HG03457 (cell line): ENCODE data around the gene GRID2.
"Not testable (repeated sequence)": the region's sequence is repeated elsewhere in the genome, so short reads cannot be mapped to it uniquely, and the experiment has no call there.

Source experiments
- ATAC-seq: cut with Tn5 transposase; IDR thresholded peaks from one replicate; pipeline ENCODE4 v1.9.1; 2021; ENCODE audit warnings: moderate number of reproducible peaks; ENCODE audit not compliant: unreplicated experiment

GRID2 gene

GRCh38 chr4:92433272-92433758 is 129.5 kb downstream of the GRID2 start:
- ATAC-seq = no peak

- not testable (repeated sequence) for ATAC-seq
Observed at GRCh38 chr4:92438722-92439121, 135.0 kb downstream of the GRID2 start.

GRCh38 chr4:92442131-92442530 is 138.4 kb downstream of the GRID2 start:
- ATAC-seq = not testable (repeated sequence)

- not testable (repeated sequence) for ATAC-seq
Observed at GRCh38 chr4:92444143-92444843, 140.5 kb downstream of the GRID2 start.

GRCh38 chr4:92445127-92445526 is 141.4 kb downstream of the GRID2 start:
- ATAC-seq = no peak

- no peak for ATAC-seq
Observed at GRCh38 chr4:92447255-92447905, 143.6 kb downstream of the GRID2 start.

- ATAC-seq = not testable (repeated sequence)
Observed at GRCh38 chr4:92448176-92448575, 144.4 kb downstream of the GRID2 start.

GRCh38 chr4:92450694-92451093 is 146.9 kb downstream of the GRID2 start:
- no peak for ATAC-seq

GRCh38 chr4:92451782-92452181 is 148.0 kb downstream of the GRID2 start:
- no peak for ATAC-seq

GRCh38 chr4:92452383-92452782 is 148.6 kb downstream of the GRID2 start:
- ATAC-seq = not testable (repeated sequence)

- ATAC-seq = no peak
Observed at GRCh38 chr4:92455329-92455839, 151.6 kb downstream of the GRID2 start.

GRCh38 chr4:92455951-92456350 is 152.2 kb downstream of the GRID2 start:
- no peak for ATAC-seq

GRCh38 chr4:92461732-92462131 is 158.0 kb downstream of the GRID2 start:
- no peak for ATAC-seq

- no peak for ATAC-seq
Observed at GRCh38 chr4:92477298-92477697, 173.5 kb downstream of the GRID2 start.

- ATAC-seq = no peak
Observed at GRCh38 chr4:92483341-92483740, 179.6 kb downstream of the GRID2 start.

GRCh38 chr4:92488496-92488895 is 184.7 kb downstream of the GRID2 start:
- ATAC-seq = no peak

GRCh38 chr4:92497141-92497540 is 193.4 kb downstream of the GRID2 start:
- ATAC-seq = no peak

- no peak for ATAC-seq
Observed at GRCh38 chr4:92501456-92501855, 197.7 kb downstream of the GRID2 start.

- ATAC-seq = no peak
Observed at GRCh38 chr4:92506933-92507332, 203.2 kb downstream of the GRID2 start.

- ATAC-seq = no peak
Observed at GRCh38 chr4:92514627-92515026, 210.9 kb downstream of the GRID2 start.

GRCh38 chr4:92516450-92516849 is 212.7 kb downstream of the GRID2 start:
- ATAC-seq = no peak

- ATAC-seq = no peak
Observed at GRCh38 chr4:92519727-92520126, 216.0 kb downstream of the GRID2 start.
